Fibroblast of lung (primary cell): ENCODE results near the gene USP30.

ENCODE experiments used
- EZH2 ChIP-seq: IDR thresholded peaks from 2 replicates; pipeline ENCODE4 v1.5.1; 2012; ENCODE audit warnings: low read length, control low read depth, mild to moderate bottlenecking; ENCODE audit errors: missing control alignments
- TF ChIP-seq, protein P1 (sequence below), 2 donors: IDR thresholded peaks in 1 of 2; conservative IDR thresholded peaks in 1 of 2; 1 replicate in 1 of 2; 2 replicates in 1 of 2; pipeline ENCODE4 v1.5.1; 2011 to 2012; ENCODE audit warnings: low read length in 2 of 2, control low read depth in 1 of 2, inconsistent platforms in 1 of 2, low read depth in 1 of 2, mild to moderate bottlenecking in 1 of 2

DNA sequence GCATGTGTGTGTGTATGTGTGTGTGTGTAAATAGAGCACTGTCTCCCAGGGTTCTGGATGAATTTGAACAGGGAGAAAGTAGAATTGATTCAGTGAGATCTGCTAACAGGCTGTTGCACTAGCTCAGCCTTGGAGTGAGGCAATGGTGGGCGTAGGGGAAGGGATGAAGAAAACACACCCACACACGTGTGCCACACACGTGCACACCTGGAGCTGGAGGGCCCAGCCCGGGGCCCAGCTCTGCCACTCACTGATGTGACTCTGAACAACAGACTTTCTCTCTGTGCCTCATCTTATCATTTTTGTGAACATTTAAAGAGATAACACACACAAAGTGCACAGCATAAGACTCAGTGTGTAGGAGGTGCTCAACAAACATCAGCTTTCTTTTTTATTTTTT lies 68.2 kb downstream of the USP30 start:
- TF ChIP-seq, protein P1, sequence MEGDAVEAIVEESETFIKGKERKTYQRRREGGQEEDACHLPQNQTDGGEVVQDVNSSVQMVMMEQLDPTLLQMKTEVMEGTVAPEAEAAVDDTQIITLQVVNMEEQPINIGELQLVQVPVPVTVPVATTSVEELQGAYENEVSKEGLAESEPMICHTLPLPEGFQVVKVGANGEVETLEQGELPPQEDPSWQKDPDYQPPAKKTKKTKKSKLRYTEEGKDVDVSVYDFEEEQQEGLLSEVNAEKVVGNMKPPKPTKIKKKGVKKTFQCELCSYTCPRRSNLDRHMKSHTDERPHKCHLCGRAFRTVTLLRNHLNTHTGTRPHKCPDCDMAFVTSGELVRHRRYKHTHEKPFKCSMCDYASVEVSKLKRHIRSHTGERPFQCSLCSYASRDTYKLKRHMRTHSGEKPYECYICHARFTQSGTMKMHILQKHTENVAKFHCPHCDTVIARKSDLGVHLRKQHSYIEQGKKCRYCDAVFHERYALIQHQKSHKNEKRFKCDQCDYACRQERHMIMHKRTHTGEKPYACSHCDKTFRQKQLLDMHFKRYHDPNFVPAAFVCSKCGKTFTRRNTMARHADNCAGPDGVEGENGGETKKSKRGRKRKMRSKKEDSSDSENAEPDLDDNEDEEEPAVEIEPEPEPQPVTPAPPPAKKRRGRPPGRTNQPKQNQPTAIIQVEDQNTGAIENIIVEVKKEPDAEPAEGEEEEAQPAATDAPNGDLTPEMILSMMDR (conservative IDR thresholded peaks at IDR 0.05 in 1 of 2, IDR thresholded peaks at IDR 0.05 in 1 of 2; ENCODE audit: low read depth in 1 of 2, low read length in 2 of 2), result no peak
- no peak for TF ChIP-seq EZH2
